T-cell (primary cell): Measurements from ENCODE around the gene PDIA5. TPM values are rescaled to one million over a fixed set of nuclear protein-coding genes. Genes with fewer than 3 reads are reported as not detected.

Source experiments
- ATAC-seq, 4 experiments: fragments of 200-7000 bp in 3 of 4; fragments of 150-1000 bp in 1 of 4; cut with Tn5 transposase; replicated peaks in 1 of 4; 1 replicate in 3 of 4; 2 replicates in 1 of 4; pipeline ENCODE4 v1.10.0; 2021; ENCODE audit warnings: moderate library complexity in 3 of 4, mild to moderate bottlenecking in 2 of 4, moderate number of reproducible peaks in 1 of 4
- CTCF ChIA-PET, 2 donors: fragments of 300-600 bp; sonication (Branson Sonifier 250); formaldehyde crosslinking; loops; one replicate each; lab custom pipeline; 2022; ENCODE audit warnings: antibody characterized with exemption in 2 of 2; lab: Charles Lee
- POLR2A ChIA-PET, 2 donors: fragments of 300-600 bp; sonication (Branson Sonifier 250); formaldehyde crosslinking; loops; one replicate each; lab custom pipeline; 2022; ENCODE audit warnings: antibody characterized with exemption in 2 of 2; lab: Charles Lee
- DNase-seq, 35 experiments: peaks; one replicate each; pipeline versions ENCODE4 v3.0.0 to v3.0.0-alpha.2; 2013 to 2023
- H3K27ac ChIP-seq: one replicate; pipeline ENCODE4 v1.5.1; 2013; ENCODE audit warnings: low read length
- H3K27me3 ChIP-seq, 2 experiments: replicated peaks in 1 of 2; 1 replicate in 1 of 2; 2 replicates in 1 of 2; pipeline versions ENCODE4 v1.6.1 to v1.7.0; 2013; ENCODE audit warnings: low read length in 1 of 2, mixed read lengths in 1 of 2; ENCODE audit not compliant: control insufficient read depth in 2 of 2, insufficient read depth in 2 of 2; ENCODE audit errors: extremely low read depth in 1 of 2
- H3K36me3 ChIP-seq, 2 donors: 1 replicate in 1 of 2; 2 replicates in 1 of 2; pipeline versions ENCODE4 v1.6.1 to v1.7.0; 2013; ENCODE audit warnings: low read length in 1 of 2; ENCODE audit not compliant: control insufficient read depth in 2 of 2, insufficient read depth in 1 of 2; ENCODE audit errors: extremely low read depth in 1 of 2
- H3K4me1 ChIP-seq, 2 experiments: 1 replicate in 1 of 2; 2 replicates in 1 of 2; pipeline versions ENCODE4 v1.6.1 to v1.7.0; 2013; ENCODE audit warnings: low read length in 2 of 2, mixed read lengths in 1 of 2; ENCODE audit not compliant: insufficient read depth in 2 of 2, control insufficient read depth in 1 of 2; ENCODE audit errors: extremely low read depth in 1 of 2
- H3K4me3 ChIP-seq, 2 donors: 1 replicate in 1 of 2; 2 replicates in 1 of 2; pipeline versions ENCODE4 v1.5.1 to v1.7.0; 2013; ENCODE audit warnings: mild to moderate bottlenecking in 2 of 2, low read length in 1 of 2, moderate library complexity in 1 of 2; ENCODE audit not compliant: control insufficient read depth in 1 of 2; ENCODE audit errors: extremely low read depth in 1 of 2
- H3K9me3 ChIP-seq: 2 replicates; pipeline ENCODE4 v1.7.0; 2013
- H3K27ac Mint-ChIP-seq, 2 donors: one replicate each; pipeline ENCODE4 v1.8.0; 2020 to 2021; ENCODE audit warnings: mild to moderate bottlenecking in 2 of 2, mixed read lengths in 2 of 2
- H3K27me3 Mint-ChIP-seq, 2 donors: one replicate each; pipeline ENCODE4 v1.8.0; 2021 to 2022; ENCODE audit warnings: mixed read lengths in 2 of 2
- H3K36me3 Mint-ChIP-seq: one replicate; pipeline ENCODE4 v1.8.0; 2021; ENCODE audit warnings: mixed read lengths
- H3K4me1 Mint-ChIP-seq, 3 donors: one replicate each; pipeline ENCODE4 v1.8.0; 2020 to 2022; ENCODE audit warnings: mixed read lengths in 3 of 3, mild to moderate bottlenecking in 1 of 3
- H3K4me3 Mint-ChIP-seq, 3 donors: one replicate each; pipeline ENCODE4 v1.8.0; 2020 to 2022; ENCODE audit warnings: mild to moderate bottlenecking in 3 of 3, mixed read lengths in 3 of 3, moderate library complexity in 3 of 3
- H3K9me3 Mint-ChIP-seq, 3 donors: one replicate each; pipeline ENCODE4 v1.8.0; 2020 to 2022; ENCODE audit warnings: mixed read lengths in 3 of 3
- WGBS: methylation state at CpG from one replicate; pipeline ENCODE4 v1.1.5; 2013; ENCODE audit warnings: missing lambda C conversion rate; ENCODE audit not compliant: insufficient coverage; 5-methylcytosine and 5-hydroxymethylcytosine counted together
- total RNA-seq, 35 experiments: library from RNA in 6 of 35; stranded (reverse) in 6 of 35; fragments of 120-200 nt in 1 of 35; gene quantifications; one replicate each; pipeline versions ENCODE4 v1.2.1 to v1.2.4 and lab custom pipeline; 2013 to 2026

Gene PDIA5
- total RNA-seq, 5 donors from 2014 or later (not counting 1 experiment from before 2014, with no cell fraction given): 5.4 to 8.2 (median 7.0) TPM

DNA sequence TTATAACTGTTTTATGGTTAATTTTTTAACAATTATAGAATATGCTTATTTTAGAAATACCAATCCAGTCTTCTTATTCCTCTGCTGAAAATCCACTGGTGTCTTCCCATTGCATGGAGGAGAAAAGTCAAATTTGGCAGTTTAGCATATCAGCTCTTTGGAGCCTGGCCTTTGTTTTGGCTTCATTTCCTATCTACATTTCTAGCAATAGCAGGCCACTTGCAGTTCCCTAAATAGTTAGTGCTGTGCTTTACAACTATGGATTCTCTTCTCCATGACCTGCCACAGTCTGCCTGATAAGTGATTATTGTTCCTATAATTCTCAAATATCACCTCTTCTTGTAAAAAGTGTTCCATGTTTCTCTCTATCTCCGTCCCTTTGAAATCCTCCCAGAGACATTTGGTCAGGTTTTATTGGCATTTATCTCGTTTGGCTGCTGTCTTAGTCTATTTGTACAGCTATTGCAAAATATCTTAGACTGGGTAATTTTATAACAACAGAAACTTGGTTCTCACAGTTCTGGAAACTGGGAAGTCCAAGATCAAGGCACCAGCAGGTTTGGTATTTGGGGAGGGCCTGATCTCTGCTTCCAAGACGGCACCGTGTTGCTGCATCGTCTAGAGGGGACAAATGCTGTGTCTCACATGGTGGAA is 126.8 kb downstream of the PDIA5 start:
- Histone ChIP-seq H3K4me3 (no peak overlapping the region), H3K27me3 (no peaks in the 10 kb centered on the region), H3K9me3 (no peaks in the 10 kb centered on the region), H3K36me3 (no peaks in the 10 kb centered on the region), H3K4me1 (no peaks in the 10 kb centered on the region), H3K27ac (no peak overlapping the region)
- WGBS: 60% methylated on average over 1 of the region's 5 CpGs
- no peak for ATAC-seq
- Mint-ChIP-seq H3K4me3 (no peak overlapping the region), H3K27me3 (no peaks in the 10 kb centered on the region), H3K27ac (no peak overlapping the region), H3K9me3 (peaks cover 0 to 3% (median 0%) of the 10 kb centered on the region in 3 donors), H3K36me3 (no peaks in the 10 kb centered on the region), H3K4me1 (no peaks in the 10 kb centered on the region)
- ChIA-PET POLR2A (interaction anchor here in 1 of 2 donors (0.6 kb wide), 1 partner anchor 68 kb away, joined by 3 read pairs; no protein-coding TSS in a partner anchor), CTCF (no interaction called here)
- DNase-seq: no peak

DNA sequence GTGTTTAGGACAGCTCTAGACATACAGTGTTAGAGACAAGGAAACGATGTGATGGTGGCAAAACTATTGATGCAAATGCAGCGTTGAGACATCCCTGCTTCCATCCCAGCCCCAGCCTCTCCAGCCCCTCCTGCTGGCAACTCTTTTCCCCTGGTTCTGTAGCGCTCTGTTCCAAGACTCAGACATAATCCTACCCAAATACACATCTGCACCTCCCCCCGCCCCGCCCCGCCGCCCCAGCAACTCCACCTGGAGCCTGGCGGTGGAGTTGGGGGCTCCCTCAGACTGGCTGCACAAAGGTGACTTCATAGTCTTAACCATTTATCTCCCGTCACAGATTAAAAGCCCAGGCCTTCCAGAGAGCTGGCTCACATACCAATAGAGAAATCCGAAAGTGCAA is 127.7 kb downstream of the PDIA5 start:
- no peaks in the 10 kb centered on the region for H3K36me3 ChIP-seq
- H3K4me1 ChIP-seq: no peaks in the 10 kb centered on the region
- Mint-ChIP-seq H3K4me3 (no peak overlapping the region), H3K36me3 (no peaks in the 10 kb centered on the region), H3K4me1 (no peaks in the 10 kb centered on the region), H3K27me3 (no peaks in the 10 kb centered on the region), H3K27ac (no peak overlapping the region), H3K9me3 (peaks cover 0 to 8% (median 4%) of the 10 kb centered on the region in 3 donors)
- no peak for ATAC-seq
- H3K9me3 ChIP-seq: no peaks in the 10 kb centered on the region
- CTCF ChIA-PET: no interaction called here
- POLR2A ChIA-PET: interaction anchor here in 1 of 2 donors (0.7 kb wide), 1 partner anchor 446 kb away, joined by 4 read pairs; no protein-coding TSS in a partner anchor
- H3K4me3 ChIP-seq: no peak overlapping the region
- WGBS: 91% methylated on average over 4 of the region's 10 CpGs
- H3K27ac ChIP-seq: no peak overlapping the region
- H3K27me3 ChIP-seq: no peaks in the 10 kb centered on the region
- DNase-seq: no peak

- ATAC-seq (no peak), DNase-seq (no peak)
- Mint-ChIP-seq H3K27ac (no peak overlapping the region), H3K9me3 (peaks cover 0 to 15% (median 8%) of the 10 kb centered on the region in 3 donors), H3K4me3 (no peak overlapping the region), H3K4me1 (peaks cover 16 to 23% (median 22%) of the 10 kb centered on the region in 3 donors), H3K36me3 (no peaks in the 10 kb centered on the region), H3K27me3 (no peaks in the 10 kb centered on the region)
- no CpG with 5 or more reads among the region's 1 CpG for WGBS
- CTCF ChIA-PET: interaction anchor here in 1 of 2 donors (0.6 kb wide), 2 partner anchors 266 to 729 kb away, joined by 3 to 4 read pairs; no protein-coding TSS in a partner anchor
- Histone ChIP-seq H3K9me3 (no peaks in the 10 kb centered on the region), H3K4me1 (peaks cover 9 to 18% of the 10 kb centered on the region in 2 experiments), H3K27ac (no peak overlapping the region), H3K36me3 (no peaks in the 10 kb centered on the region), H3K4me3 (no peak overlapping the region), H3K27me3 (no peaks in the 10 kb centered on the region)
- POLR2A ChIA-PET: interaction anchor here (0.6 to 1.2 kb wide), 4 partner anchors 12 to 520 kb away, joined by 3 to 9 read pairs (median 4); no protein-coding TSS in a partner anchor
Observed at GRCh38 chr3:123198372-123198771, 131.5 kb downstream of the PDIA5 start.

DNA sequence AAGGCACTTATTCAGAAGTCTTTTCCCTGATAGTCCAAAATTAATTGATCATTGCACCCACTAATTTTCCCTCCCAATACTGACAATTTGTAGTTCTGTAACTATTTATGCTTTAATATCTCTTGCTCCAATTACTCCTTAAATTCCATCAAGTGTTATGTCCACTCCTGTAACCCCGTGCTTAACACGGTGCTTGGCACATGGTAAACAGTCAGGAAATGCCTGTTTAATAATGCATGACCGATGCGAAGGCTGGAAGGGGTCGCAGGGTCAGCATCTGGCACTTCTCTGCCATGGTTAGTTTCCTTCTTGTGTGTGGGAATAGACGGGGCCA is 134.4 kb downstream of the PDIA5 start:
- Histone ChIP-seq H3K9me3 (no peaks in the 10 kb centered on the region), H3K27ac (peak overlapping the region; percentile 98), H3K4me1 (peaks cover 9 to 18% of the 10 kb centered on the region in 2 experiments), H3K4me3 (peak overlapping the region; percentile 76 to 91), H3K36me3 (no peaks in the 10 kb centered on the region), H3K27me3 (no peaks in the 10 kb centered on the region)
- Mint-ChIP-seq H3K9me3 (peaks cover 0 to 15% (median 8%) of the 10 kb centered on the region in 3 donors), H3K4me1 (peaks cover 25 to 30% (median 28%) of the 10 kb centered on the region in 3 donors), H3K4me3 (peak overlapping the region; percentile 84 to 92 (median 92)), H3K27ac (peak overlapping the region; percentile 97 to 98), H3K27me3 (no peaks in the 10 kb centered on the region), H3K36me3 (no peaks in the 10 kb centered on the region)
- 0% methylated on average over 1 of the region's 6 CpGs for WGBS
- ChIA-PET POLR2A (interaction anchor here in 1 of 2 donors (1.0 to 1.8 kb wide), 4 partner anchors 48 to 785 kb away, joined by 4 to 11 read pairs (median 7); partner anchors contain the start of genes HSPBAP1, KPNA1 and WDR5B), CTCF (no interaction called here)
- no peak for DNase-seq
- ATAC-seq: no peak

DNA sequence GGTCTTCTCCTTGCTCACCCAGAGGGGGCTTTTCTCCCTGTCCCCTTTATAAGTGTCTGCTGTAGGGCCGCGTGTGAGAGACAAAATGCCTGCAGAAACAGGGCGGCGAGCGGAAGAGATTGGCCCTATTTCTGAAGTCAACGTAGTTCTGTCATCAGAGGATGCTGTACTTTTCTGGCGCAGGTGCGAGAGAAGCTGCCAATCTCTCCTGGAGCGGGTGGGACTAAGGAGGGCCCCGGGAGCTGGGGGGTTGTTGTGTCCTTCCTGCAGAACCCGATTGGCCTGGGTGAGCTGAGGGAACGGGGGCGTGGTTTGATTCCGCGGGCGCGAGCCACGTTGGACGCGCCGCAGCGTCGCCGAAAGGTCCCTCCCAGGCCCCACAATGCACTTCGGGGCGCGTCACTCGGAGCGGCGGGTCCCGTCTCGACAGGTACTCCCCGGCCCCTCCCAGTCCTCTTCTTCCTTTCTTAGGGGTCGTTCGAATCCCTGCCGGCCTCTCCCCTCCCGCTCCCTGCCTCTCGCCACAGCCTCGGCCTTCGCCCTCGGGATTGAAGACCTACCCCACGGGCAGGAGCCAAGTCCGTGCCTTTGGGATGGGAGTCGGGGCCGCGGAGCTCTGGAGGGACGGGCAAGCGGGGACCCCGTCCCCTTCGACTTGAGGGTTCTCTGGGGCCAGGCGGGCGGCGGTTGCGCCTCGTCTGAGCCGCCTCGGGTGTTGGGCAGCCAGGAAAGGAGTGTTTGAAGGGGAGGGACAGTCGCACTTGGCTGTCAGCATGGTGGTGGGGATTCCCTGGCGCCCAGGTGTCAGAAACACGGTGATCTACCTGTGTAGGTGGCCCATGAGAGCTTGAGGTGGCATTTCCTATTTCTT is 135.0 kb downstream of the PDIA5 start, which contains the start of gene SEC22A:
Gene SEC22A, plus strand, starts transcription at position 387 of the 871 bp plus-strand sequence. CDS start 7,275 bp downstream, outside the sequence.
- H3K36me3 Mint-ChIP-seq: no peaks in the 10 kb centered on the region
- POLR2A ChIA-PET: interaction anchor here in 1 of 2 donors (0.5 to 1.8 kb wide), 9 partner anchors 14 to 818 kb away, joined by 3 to 11 read pairs (median 5); partner anchors contain the start of genes FAM162A, HACD2, HSPBAP1 and KPNA1
- WGBS: 2% methylated on average over 59 of the region's 60 CpGs
- H3K27me3 ChIP-seq: no peaks in the 10 kb centered on the region
- H3K4me3 ChIP-seq: peak within 1 kb of the TSS; percentile 76 to 91
- no peaks in the 10 kb centered on the region for H3K27me3 Mint-ChIP-seq
- no peaks in the 10 kb centered on the region for H3K36me3 ChIP-seq
- ATAC-seq (peak; percentile 94 to 99 (median 98)), DNase-seq (peak; percentile 86 to 99 (median 96))
- peaks cover 25 to 32% (median 28%) of the 10 kb centered on the region in 3 donors for H3K4me1 Mint-ChIP-seq
- H3K27ac ChIP-seq: peak within 1 kb of the TSS; percentile 98
- peaks cover 0 to 15% (median 8%) of the 10 kb centered on the region in 3 donors for H3K9me3 Mint-ChIP-seq
- no peaks in the 10 kb centered on the region for H3K9me3 ChIP-seq
- H3K4me3 Mint-ChIP-seq: peak within 1 kb of the TSS; percentile 84 to 92 (median 92)
- CTCF ChIA-PET: interaction anchor here in 1 of 2 donors (0.6 kb wide), 1 partner anchor 408 kb away, joined by 3 read pairs; no protein-coding TSS in a partner anchor
- H3K4me1 ChIP-seq: peaks cover 9 to 18% of the 10 kb centered on the region in 2 experiments
- peak within 1 kb of the TSS; percentile 97 to 98 for H3K27ac Mint-ChIP-seq
